Activated CD8-positive, alpha-beta T cell treated with anti-CD3 and anti-CD28 coated beads for 36 hours (primary cell): ENCODE measurements around the gene RIMS1. TPM values are rescaled to one million over a fixed set of nuclear protein-coding genes. Genes with fewer than 3 reads are reported as not detected.
"Not testable (repeated sequence)": the region's sequence is repeated elsewhere in the genome, so short reads cannot be mapped to it uniquely, and the experiment has no call there.

ENCODE experiments used
- ATAC-seq: fragments of 200-7000 bp; cut with Tn5 transposase; one replicate; pipeline ENCODE4 v1.10.0; 2021; ENCODE audit warnings: mild to moderate bottlenecking, moderate library complexity
- CTCF ChIA-PET: fragments of 350-600 bp; sonication (Branson Sonifier 250); formaldehyde crosslinking; loops from one replicate; lab custom pipeline; 2021; ENCODE audit warnings: antibody characterized with exemption; lab: Charles Lee
- POLR2A ChIA-PET: fragments of 350-600 bp; sonication (Branson Sonifier 250); formaldehyde crosslinking; loops from one replicate; lab custom pipeline; 2021; ENCODE audit warnings: antibody characterized with exemption; lab: Charles Lee
- DNase-seq: peaks from one replicate; pipeline ENCODE4 v3.0.0-alpha.2; 2020
- H3K27ac Mint-ChIP-seq: one replicate; pipeline ENCODE4 v1.8.0; 2021; ENCODE audit warnings: mild to moderate bottlenecking, mixed read lengths
- H3K27me3 Mint-ChIP-seq: one replicate; pipeline ENCODE4 v1.8.0; 2021; ENCODE audit warnings: mixed read lengths
- H3K36me3 Mint-ChIP-seq: one replicate; pipeline ENCODE4 v1.8.0; 2021; ENCODE audit warnings: low read depth, mixed read lengths
- H3K4me1 Mint-ChIP-seq: one replicate; pipeline ENCODE4 v1.8.0; 2021; ENCODE audit warnings: low read depth, mixed read lengths
- H3K4me3 Mint-ChIP-seq: one replicate; pipeline ENCODE4 v1.8.0; 2021; ENCODE audit warnings: mild to moderate bottlenecking, moderate library complexity, mixed read lengths
- H3K9me3 Mint-ChIP-seq: one replicate; pipeline ENCODE4 v1.8.0; 2021; ENCODE audit warnings: mixed read lengths
- intact Hi-C: fragments of 100-400 bp; cut with micrococcal nuclease; formaldehyde crosslinking; loops from one replicate; pipeline ENCODE4 v1.10.0; 2022
- total RNA-seq, 2 experiments: library from RNA; stranded (reverse); gene quantifications; one replicate each; pipeline ENCODE4 v1.2.3, GENCODE V29; 2021
- TF ChIP-seq, protein P1 (sequence below): fragments of 200-600 bp; IDR thresholded peaks from one replicate; pipeline ENCODE4 v1.8.0; 2022; ENCODE audit warnings: antibody characterized with exemption, mild to moderate bottlenecking

Gene RIMS1
- total RNA-seq, 2 experiments from 2014 or later, result not detected

DNA sequence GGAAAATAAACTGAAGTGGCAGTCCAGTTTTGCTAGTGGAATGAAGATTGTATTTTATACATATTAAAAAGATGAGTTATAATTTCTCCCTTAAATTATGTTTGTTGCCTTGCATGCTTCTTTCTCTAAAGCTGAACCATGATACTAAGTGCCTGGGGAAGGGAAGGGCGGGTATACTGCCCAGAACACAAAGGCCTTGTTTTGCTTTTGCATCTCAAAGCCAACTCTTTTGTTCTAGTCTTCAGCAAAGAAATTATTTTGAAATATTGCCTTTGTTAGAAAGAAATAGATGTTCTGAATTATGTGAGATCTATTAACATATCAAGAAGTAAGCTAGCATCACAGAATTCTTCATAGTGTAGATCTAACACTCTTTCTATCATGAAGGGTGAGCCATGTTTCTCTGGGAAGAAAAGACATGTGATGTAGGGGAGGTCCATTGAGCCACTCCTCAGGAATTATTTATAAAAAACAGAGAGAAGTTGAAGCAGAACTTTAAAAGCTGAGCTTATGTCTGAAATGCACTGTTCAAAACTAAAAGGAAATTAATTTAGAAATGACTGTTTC lies 108.4 kb downstream of the RIMS1 start:
- POLR2A ChIA-PET, result no interaction called here
- ATAC-seq, result no peak
- no peaks in the 10 kb centered on the region for H3K27me3 Mint-ChIP-seq

DNA sequence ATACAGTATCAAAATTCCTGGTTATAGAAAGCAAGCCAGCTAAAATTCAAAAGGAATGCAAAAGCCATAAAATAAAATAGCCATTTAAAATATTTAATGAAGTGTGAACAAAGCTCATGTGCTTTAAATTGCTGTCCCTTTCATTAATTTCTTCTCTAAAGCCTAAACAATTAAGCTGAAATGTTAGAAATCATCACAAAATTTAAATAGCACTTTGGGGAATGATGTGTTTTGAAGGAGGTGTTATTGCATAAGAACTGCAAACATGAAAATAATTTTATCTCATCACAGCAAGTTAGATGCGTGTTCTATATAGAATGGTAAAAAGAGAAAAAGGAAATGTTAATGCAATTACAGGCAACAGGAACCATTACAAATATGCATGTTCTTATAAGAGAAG lies 111.0 kb downstream of the RIMS1 start:
- no peak overlapping the region for H3K27ac Mint-ChIP-seq
- H3K9me3 Mint-ChIP-seq, result no peaks in the 10 kb centered on the region
- no peaks in the 10 kb centered on the region for H3K27me3 Mint-ChIP-seq
- POLR2A ChIA-PET, result no interaction called here
- intact Hi-C loops, result no loop called here
- DNase-seq (no peak), ATAC-seq (no peak)
- H3K36me3 Mint-ChIP-seq, result no peaks in the 10 kb centered on the region
- TF ChIP-seq, protein P1, sequence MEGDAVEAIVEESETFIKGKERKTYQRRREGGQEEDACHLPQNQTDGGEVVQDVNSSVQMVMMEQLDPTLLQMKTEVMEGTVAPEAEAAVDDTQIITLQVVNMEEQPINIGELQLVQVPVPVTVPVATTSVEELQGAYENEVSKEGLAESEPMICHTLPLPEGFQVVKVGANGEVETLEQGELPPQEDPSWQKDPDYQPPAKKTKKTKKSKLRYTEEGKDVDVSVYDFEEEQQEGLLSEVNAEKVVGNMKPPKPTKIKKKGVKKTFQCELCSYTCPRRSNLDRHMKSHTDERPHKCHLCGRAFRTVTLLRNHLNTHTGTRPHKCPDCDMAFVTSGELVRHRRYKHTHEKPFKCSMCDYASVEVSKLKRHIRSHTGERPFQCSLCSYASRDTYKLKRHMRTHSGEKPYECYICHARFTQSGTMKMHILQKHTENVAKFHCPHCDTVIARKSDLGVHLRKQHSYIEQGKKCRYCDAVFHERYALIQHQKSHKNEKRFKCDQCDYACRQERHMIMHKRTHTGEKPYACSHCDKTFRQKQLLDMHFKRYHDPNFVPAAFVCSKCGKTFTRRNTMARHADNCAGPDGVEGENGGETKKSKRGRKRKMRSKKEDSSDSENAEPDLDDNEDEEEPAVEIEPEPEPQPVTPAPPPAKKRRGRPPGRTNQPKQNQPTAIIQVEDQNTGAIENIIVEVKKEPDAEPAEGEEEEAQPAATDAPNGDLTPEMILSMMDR, result no peak
- no peaks in the 10 kb centered on the region for H3K4me1 Mint-ChIP-seq
- H3K4me3 Mint-ChIP-seq, result no peak overlapping the region
- CTCF ChIA-PET, result interaction anchor here (1.7 kb wide), 1 partner anchor 11 kb away, joined by 3 read pairs; no protein-coding TSS in a partner anchor

More for the DNA sequence above, 108.4 kb downstream of the RIMS1 start:
- DNase-seq, result no peak
- no peak overlapping the region for H3K27ac Mint-ChIP-seq
- no peaks in the 10 kb centered on the region for H3K9me3 Mint-ChIP-seq
- no peaks in the 10 kb centered on the region for H3K36me3 Mint-ChIP-seq
- CTCF ChIA-PET, result interaction anchor here (0.9 kb wide), 1 partner anchor 9 kb away, joined by 3 read pairs; no protein-coding TSS in a partner anchor
- TF ChIP-seq, protein P1, result no peak
- no peak overlapping the region for H3K4me3 Mint-ChIP-seq
- no peaks in the 10 kb centered on the region for H3K4me1 Mint-ChIP-seq
- intact Hi-C loops, result no loop called here

DNA sequence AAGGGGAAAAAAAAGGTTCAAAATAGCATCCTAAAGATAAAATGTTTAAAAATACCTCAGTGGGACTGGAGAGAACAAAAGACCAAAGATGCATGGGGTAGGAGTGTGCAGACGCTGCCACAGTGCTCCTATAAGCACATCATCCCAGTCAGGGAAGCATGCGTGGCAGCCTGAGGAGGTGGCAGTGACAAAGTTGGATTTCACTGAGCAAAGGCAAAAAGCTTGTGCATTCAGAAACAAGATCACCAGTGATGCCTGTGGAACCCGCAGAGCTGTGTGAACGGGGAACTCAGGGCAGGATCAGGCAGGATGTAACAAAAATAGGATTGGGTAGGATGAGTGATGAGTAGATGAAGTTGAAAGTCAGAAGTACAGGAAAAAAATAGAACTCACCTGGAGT lies 116.1 kb downstream of the RIMS1 start:
- DNase-seq, result no peak
- Mint-ChIP-seq H3K4me3 (no peak overlapping the region), H3K9me3 (peaks cover 5% of the 10 kb centered on the region), H3K27ac (no peak overlapping the region), H3K4me1 (no peaks in the 10 kb centered on the region), H3K27me3 (no peaks in the 10 kb centered on the region), H3K36me3 (no peaks in the 10 kb centered on the region)
- TF ChIP-seq, protein P1, result no peak
- intact Hi-C loops, result no loop called here
- ATAC-seq, result no peak
- ChIA-PET POLR2A (no interaction called here), CTCF (no interaction called here)

DNA sequence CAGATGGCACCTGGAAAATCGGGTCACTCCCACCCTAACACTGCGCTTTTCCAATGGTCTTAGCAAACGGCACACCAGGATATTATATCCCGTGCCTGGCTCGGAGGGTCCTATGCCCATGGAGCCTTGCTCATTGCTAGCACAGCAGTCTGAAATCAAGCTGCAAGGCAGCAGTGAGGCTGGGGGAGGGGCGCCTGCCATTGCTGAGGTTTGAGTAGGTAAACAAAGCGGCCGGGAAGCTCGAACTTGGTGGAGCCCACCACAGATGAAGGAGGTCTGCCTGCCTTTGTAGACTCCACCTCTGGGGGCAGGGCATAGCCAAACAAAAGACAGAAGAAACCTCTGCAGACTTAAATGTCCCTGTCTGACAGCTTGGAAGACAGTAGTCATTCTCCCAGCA lies 120.2 kb downstream of the RIMS1 start:
- H3K4me3 Mint-ChIP-seq, DNase-seq, CTCF ChIA-PET, POLR2A ChIA-PET, ATAC-seq, H3K4me1 Mint-ChIP-seq, intact Hi-C loops, H3K27me3 Mint-ChIP-seq, H3K36me3 Mint-ChIP-seq, H3K9me3 Mint-ChIP-seq, H3K27ac Mint-ChIP-seq: not testable (repeated sequence)

DNA sequence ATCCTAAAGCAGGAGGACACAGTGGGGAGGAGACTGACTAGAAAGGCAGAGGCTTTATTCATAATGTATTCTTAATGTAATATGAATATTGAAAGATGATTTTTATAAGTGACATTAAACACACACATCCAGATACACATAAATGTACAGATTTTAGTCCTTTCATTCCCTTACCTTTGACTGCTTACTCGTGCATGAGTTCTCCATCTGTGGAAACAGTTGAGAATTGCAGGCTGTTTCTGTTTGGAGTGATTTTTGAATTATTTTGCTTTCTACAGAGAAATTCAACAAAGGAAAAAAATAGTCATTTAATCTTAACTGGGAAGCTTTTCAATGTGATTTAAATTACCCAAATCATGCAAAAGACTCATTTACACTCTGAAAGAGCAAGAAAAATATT lies 136.5 kb downstream of the RIMS1 start:
- no peaks in the 10 kb centered on the region for H3K36me3 Mint-ChIP-seq
- TF ChIP-seq, protein P1, result no peak
- no peaks in the 10 kb centered on the region for H3K9me3 Mint-ChIP-seq
- H3K27me3 Mint-ChIP-seq, result no peaks in the 10 kb centered on the region
- ChIA-PET CTCF (no interaction called here), POLR2A (no interaction called here)
- intact Hi-C loops, result no loop called here
- ATAC-seq, result no peak
- DNase-seq, result no peak
- no peak overlapping the region for H3K4me3 Mint-ChIP-seq
- no peak overlapping the region for H3K27ac Mint-ChIP-seq
- H3K4me1 Mint-ChIP-seq, result no peaks in the 10 kb centered on the region
